NT2/D1 (cell line): ENCODE results near the gene CTU2.

ENCODE experiments used
- YY1 ChIP-seq: IDR thresholded peaks from 2 replicates; pipeline ENCODE4 v1.6.1; 2011; ENCODE audit not compliant: insufficient read length, insufficient read depth
- ZNF274 ChIP-seq: IDR thresholded peaks from 2 replicates; pipeline ENCODE4 v1.6.1; 2011; ENCODE audit warnings: mild to moderate bottlenecking, low read depth, low read length

GRCh38 chr16:88700636-88701482 lies 5.4 kb upstream of the CTU2 start:
- TF ChIP-seq ZNF274: no peak
- no peak for TF ChIP-seq YY1
